SK-N-DZ (cell line): ENCODE measurements around the gene JPT2.

Experiments used
- small RNA-seq, 2 experiments: library from RNA; depleted of rRNA; stranded (forward); fragments of <200 nt; gene quantifications; one replicate each; pipeline ENCODE3, GENCODE V24; 2014

The JPT2 gene

Small RNAs within 50 kb of the gene (small RNA-seq; reads per million reads assigned to genes)
- gene MIR3177: 0 reads per million in 2 experiments
